AG10803 (cell line): ENCODE results near the gene UTP18.
"Not testable (repeated sequence)": the region's sequence is repeated elsewhere in the genome, so short reads cannot be mapped to it uniquely, and the experiment has no call there.

Source experiments
- DNase-seq: peaks from one replicate; pipeline ENCODE4 v3.0.0; 2010; ENCODE audit warnings: low read depth
- H3K4me3 ChIP-seq: 2 replicates; pipeline ENCODE4 v1.5.1; 2011; ENCODE audit warnings: mild to moderate bottlenecking, low read length, control low read depth
- TF ChIP-seq, protein P1 (sequence below): conservative IDR thresholded peaks from 2 replicates; pipeline ENCODE4 v1.5.1; 2011; ENCODE audit warnings: mild to moderate bottlenecking, low read length, control low read depth, inconsistent platforms

The UTP18 gene

DNA sequence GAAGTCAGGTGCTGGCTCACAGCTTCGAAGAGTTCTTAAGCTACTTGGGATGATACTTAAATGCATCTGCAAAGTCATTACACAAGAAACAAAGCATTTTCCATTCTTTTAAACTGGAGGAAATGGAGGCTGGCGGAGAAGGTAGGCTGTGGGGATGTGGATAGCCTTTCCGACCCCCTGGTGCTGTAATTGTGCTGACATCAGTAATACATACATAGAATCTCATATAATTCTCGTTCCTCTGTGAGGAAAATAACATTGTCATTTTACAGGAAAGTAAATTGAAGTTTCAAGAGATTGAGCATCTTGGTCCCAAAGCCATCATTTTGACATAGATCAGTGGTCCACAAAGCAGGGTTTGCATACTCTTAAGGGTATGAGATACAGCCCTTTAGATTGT lies 39.5 kb downstream of the UTP18 start:
- no peak overlapping the region for H3K4me3 ChIP-seq
- TF ChIP-seq, protein P1, sequence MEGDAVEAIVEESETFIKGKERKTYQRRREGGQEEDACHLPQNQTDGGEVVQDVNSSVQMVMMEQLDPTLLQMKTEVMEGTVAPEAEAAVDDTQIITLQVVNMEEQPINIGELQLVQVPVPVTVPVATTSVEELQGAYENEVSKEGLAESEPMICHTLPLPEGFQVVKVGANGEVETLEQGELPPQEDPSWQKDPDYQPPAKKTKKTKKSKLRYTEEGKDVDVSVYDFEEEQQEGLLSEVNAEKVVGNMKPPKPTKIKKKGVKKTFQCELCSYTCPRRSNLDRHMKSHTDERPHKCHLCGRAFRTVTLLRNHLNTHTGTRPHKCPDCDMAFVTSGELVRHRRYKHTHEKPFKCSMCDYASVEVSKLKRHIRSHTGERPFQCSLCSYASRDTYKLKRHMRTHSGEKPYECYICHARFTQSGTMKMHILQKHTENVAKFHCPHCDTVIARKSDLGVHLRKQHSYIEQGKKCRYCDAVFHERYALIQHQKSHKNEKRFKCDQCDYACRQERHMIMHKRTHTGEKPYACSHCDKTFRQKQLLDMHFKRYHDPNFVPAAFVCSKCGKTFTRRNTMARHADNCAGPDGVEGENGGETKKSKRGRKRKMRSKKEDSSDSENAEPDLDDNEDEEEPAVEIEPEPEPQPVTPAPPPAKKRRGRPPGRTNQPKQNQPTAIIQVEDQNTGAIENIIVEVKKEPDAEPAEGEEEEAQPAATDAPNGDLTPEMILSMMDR = no peak
- no peak for DNase-seq

DNA sequence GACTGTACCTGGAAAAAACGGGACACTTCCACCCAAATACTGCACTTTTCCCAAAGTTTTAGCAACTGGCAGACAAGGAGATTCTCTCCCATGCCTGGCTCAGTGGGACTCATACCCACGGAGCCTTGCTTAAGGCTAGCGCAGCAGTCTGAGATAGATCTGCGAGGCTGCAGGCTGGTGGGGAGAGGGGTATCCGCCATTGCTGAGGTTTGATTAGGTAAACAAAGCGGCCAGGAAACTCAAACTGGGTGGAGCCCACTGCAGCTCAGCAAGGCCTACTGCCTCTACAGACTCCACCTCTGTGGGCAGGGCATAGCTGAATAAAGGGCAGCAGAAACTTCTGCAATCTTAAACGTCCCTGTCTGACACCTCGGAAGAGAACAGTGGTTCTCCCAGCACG lies 44.8 kb downstream of the UTP18 start:
- TF ChIP-seq, protein P1 = no peak
- no peak overlapping the region for H3K4me3 ChIP-seq

DNA sequence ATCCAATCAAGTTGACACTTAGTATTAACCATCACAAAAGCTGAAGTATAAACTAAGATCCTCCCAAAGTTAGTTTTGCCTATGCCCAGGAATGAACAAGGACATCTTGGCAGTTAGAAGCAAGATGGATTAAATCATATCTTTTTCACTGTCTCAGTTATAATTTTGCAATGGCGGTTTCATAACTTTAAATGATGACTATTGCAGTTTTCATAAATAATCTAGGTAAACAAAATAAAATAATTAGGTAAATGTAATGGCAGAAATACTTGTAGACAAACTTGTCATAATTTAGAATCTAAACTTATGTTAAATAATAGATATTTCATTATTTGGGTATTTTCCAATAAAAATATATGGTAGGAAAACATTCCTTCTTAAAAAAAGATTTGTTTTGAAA lies 51.7 kb downstream of the UTP18 start:
- not testable (repeated sequence) for DNase-seq, H3K4me3 ChIP-seq

More for the DNA sequence above, 44.8 kb downstream of the UTP18 start:
- no peak for DNase-seq

DNA sequence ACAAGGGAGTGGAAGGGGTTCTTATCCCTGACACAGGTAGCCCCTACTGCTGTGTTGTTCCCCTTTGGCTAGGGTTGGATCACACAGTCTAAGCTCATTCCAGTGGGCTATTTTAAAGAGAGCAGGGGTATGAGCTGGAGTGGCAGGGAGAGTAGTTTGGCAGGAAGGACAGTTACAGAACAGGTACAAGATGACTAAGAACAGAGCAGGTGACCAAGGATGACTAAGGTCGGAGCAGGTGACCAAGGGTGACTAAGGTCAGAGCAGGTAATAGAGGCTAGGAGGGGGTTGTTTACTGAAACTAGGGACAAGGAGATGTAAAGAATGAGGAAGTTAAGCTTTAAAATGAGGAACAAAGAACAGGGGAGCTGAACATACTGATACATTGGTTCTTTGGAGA lies 58.8 kb downstream of the UTP18 start:
- no peak for DNase-seq
- TF ChIP-seq, protein P1 = no peak
- H3K4me3 ChIP-seq = no peak overlapping the region

DNA sequence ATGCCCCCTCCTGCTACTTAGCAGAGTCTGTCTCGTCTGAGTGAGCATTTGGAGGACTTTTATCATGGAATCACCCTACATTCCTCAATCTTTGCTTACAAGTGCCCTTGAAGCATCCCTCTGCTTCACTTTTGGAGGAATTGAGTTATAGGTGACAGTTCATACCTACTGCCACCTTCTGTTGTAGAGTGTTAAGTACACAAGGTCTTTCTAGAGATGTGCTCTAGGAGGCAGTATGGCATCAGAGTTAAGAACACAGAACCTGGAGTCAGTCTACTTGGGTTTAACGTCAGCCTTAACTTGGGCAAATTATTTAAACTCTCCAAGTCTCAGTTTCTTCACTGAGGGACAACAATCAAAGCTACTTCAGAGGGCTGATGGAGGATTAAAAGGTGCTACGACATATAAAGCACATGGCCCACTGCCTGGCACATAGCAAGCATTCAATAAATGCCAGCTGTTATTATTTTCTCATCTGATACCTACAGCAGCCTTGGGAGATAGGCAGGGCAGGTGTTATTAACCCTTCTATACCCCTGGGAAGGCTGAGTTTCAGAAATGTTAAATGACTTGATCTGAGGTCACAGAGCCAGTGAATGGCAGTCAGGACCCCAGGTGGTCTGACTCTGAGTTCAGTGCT lies 62.2 kb downstream of the UTP18 start:
- DNase-seq = peak; percentile 14
- TF ChIP-seq, protein P1 = peak; percentile 36
- H3K4me3 ChIP-seq = no peak overlapping the region

DNA sequence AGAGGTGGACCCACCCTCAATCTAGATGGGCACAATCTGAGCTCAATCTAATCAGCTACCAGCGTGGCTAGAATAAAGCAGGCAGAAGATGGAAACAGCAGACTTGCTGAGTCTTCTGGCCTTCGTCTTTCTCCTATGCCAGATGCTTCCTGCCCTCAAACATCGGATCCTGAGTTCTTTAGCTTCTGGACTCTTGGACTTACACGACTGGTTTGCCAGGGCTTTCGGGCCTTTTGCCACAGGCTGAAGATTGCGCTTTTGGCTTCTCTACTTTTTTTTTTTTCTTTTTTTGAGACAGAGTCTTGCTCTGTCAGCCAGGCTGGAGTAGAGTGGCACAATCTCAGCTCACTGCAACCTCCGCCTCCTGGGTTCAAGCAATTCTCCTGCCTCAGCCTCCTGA lies 65.1 kb downstream of the UTP18 start:
- TF ChIP-seq, protein P1 = no peak
- no peak for DNase-seq
- no peak overlapping the region for H3K4me3 ChIP-seq

DNA sequence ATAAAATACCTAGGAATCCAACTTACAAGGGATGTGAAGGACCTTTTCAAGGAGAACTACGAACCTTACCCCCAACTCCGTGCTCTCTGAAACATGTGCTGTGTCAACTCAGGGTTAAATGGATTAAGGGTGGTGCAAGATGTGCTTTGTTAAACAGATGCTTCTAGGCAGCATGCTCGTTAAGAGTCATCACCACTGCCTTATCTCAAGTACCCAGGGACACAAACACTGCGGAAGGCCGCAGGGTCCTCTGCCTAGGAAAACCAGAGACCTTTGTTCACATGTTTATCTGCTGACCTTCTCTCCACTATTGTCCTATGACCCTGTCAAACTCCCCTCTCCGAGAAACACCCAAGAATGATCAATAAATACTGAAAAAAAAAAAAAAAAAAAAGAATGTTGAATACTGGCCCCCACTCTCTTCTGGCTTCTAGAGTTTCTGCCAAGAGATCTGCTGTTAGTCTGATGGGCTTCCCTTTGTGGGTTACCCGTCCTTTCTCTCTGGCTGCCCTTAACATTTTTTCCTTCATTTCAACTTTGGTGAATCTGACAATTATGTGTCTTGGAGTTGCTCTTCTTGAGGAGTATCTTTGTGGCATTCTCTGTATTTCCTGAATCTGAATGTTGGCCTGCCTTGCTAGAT lies 70.6 kb downstream of the UTP18 start:
- H3K4me3 ChIP-seq, DNase-seq: not testable (repeated sequence)

DNA sequence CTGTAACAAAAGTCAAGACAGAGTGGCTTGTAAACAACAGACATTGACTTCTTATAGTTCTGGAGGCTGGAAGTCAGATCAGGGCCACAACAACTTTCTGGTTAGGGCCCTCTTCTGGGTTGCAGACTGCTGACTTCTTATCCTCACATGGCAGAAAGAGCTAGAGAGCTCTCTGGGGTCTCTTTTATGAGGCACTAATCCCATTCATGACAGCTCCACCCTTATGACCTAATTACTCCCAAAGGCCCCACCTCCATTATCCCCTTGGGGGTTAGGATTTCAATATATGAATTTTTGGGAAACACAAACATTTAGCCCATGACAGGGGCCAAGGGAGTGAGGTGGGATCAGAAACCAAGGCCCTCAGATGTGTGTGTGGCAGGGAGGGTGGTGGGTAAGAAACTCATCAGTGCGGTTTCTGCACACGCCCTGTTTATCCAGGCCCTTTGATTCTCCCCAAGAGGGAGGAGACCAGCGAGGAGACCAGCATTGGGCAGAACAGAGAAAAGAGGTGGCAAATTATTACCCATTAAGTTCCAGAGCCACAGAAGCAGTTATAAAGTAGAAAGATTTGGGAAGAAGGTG lies 74.8 kb downstream of the UTP18 start:
- DNase-seq = no peak
- no peak overlapping the region for H3K4me3 ChIP-seq
- TF ChIP-seq, protein P1 = no peak
